DOHH2 (cell line): Measurements from ENCODE around the gene ANAPC7.

ENCODE experiments used
- H3F3A ChIP-seq: fragments of 200-600 bp; sonication (generic), shearing (Covaris generic); 2 replicates; pipeline ENCODE4 v1.6.0; 2016; ENCODE audit warnings: antibody characterized with exemption, mild to moderate bottlenecking; ENCODE audit not compliant: control insufficient read depth, insufficient read depth
- H3K27ac ChIP-seq: fragments of 200-600 bp; sonication (generic); 2 replicates; pipeline ENCODE4 v1.5.1; 2014; ENCODE audit warnings: low read depth, mild to moderate bottlenecking, low read length, moderate library complexity
- H3K27me3 ChIP-seq: fragments of 200-600 bp; sonication (generic); 2 replicates; pipeline ENCODE4 v1.6.1; 2014; ENCODE audit warnings: mild to moderate bottlenecking, low read length, mixed read lengths; ENCODE audit not compliant: control insufficient read depth
- H3K36me3 ChIP-seq: fragments of 200-600 bp; sonication (generic); 2 replicates; pipeline ENCODE4 v1.6.1; 2014; ENCODE audit warnings: mild to moderate bottlenecking, low read length, moderate library complexity, mixed read lengths; ENCODE audit not compliant: control insufficient read depth
- H3K4me1 ChIP-seq: fragments of 200-600 bp; sonication (generic); 2 replicates; pipeline ENCODE4 v1.6.1; 2014; ENCODE audit warnings: mild to moderate bottlenecking, low read length, mixed read lengths; ENCODE audit not compliant: control insufficient read depth
- H3K4me2 ChIP-seq: fragments of 200-600 bp; sonication (generic); 2 replicates; pipeline ENCODE4 v1.6.0; 2014; ENCODE audit warnings: mild to moderate bottlenecking, low read length, moderate library complexity
- H3K4me3 ChIP-seq: fragments of 200-600 bp; sonication (generic); 2 replicates; pipeline ENCODE4 v1.5.1; 2014; ENCODE audit warnings: mild to moderate bottlenecking, low read length, mixed read lengths
- H3K79me2 ChIP-seq: fragments of 200-600 bp; sonication (generic); 2 replicates; pipeline ENCODE4 v1.6.1; 2014; ENCODE audit warnings: mild to moderate bottlenecking, low read length, mixed read lengths; ENCODE audit not compliant: control insufficient read depth
- H3K9me2 ChIP-seq: fragments of 200-600 bp; sonication (generic); replicated peaks from 2 replicates; pipeline ENCODE4 v1.6.1; 2014; ENCODE audit warnings: mild to moderate bottlenecking, low read length, mixed read lengths; ENCODE audit not compliant: control insufficient read depth
- H3K9me3 ChIP-seq: fragments of 200-600 bp; sonication (generic); 2 replicates; pipeline ENCODE4 v1.6.1; 2014; ENCODE audit warnings: antibody characterized with exemption, low read length, mixed read lengths; ENCODE audit not compliant: control insufficient read depth, insufficient read depth
- H4K20me1 ChIP-seq: fragments of 200-600 bp; sonication (generic); 2 replicates; pipeline ENCODE4 v1.6.0; 2014; ENCODE audit warnings: low read depth, mild to moderate bottlenecking, antibody characterized with exemption, low read length, moderate library complexity; ENCODE audit not compliant: control insufficient read depth, insufficient read depth
- CTCF ChIP-seq: fragments of 200-600 bp; sonication (generic); IDR thresholded peaks from one replicate; pipeline ENCODE4 v1.5.1; 2014; ENCODE audit warnings: antibody characterized with exemption, mild to moderate bottlenecking, low read depth, low read length; ENCODE audit not compliant: poor library complexity, severe bottlenecking
- EZH2phosphoT487 ChIP-seq: fragments of 200-600 bp; sonication (generic); IDR thresholded peaks from 2 replicates; pipeline ENCODE4 v1.6.1; 2017; ENCODE audit warnings: borderline replicate concordance, mild to moderate bottlenecking, antibody characterized with exemption, low read length, moderate library complexity, mixed read lengths

ANAPC7 gene

GRCh38 chr12:110426406-110426805, 22.9 kb upstream of the ANAPC7 start:
- peaks cover 12% of the 10 kb centered on the region for H3K27me3 ChIP-seq
- no peaks in the 10 kb centered on the region for H3K36me3 ChIP-seq
- H4K20me1 ChIP-seq = no peaks in the 10 kb centered on the region
- no peak overlapping the region for H3K4me3 ChIP-seq
- H3K79me2 ChIP-seq = no peaks in the 10 kb centered on the region
- H3K4me1 ChIP-seq = peaks cover 4% of the 10 kb centered on the region
- no peaks in the 10 kb centered on the region for H3K9me3 ChIP-seq
- H3K27ac ChIP-seq = no peak overlapping the region
- no peaks in the 10 kb centered on the region for H3F3A ChIP-seq
- H3K9me2 ChIP-seq = no peaks in the 10 kb centered on the region
- no peak for TF ChIP-seq CTCF
- no peak for TF ChIP-seq EZH2phosphoT487
- no peak overlapping the region for H3K4me2 ChIP-seq

GRCh38 chr12:110424237-110424636, 20.7 kb upstream of the ANAPC7 start:
- Histone ChIP-seq H3K27ac (no peak overlapping the region), H3K79me2 (no peaks in the 10 kb centered on the region), H3K9me2 (no peaks in the 10 kb centered on the region), H3K4me2 (no peak overlapping the region), H3F3A (no peaks in the 10 kb centered on the region), H3K4me1 (no peaks in the 10 kb centered on the region), H3K4me3 (no peak overlapping the region), H4K20me1 (no peaks in the 10 kb centered on the region), H3K9me3 (no peaks in the 10 kb centered on the region), H3K36me3 (no peaks in the 10 kb centered on the region), H3K27me3 (peaks cover 12% of the 10 kb centered on the region)
- TF ChIP-seq EZH2phosphoT487 (no peak), CTCF (no peak)

DNA sequence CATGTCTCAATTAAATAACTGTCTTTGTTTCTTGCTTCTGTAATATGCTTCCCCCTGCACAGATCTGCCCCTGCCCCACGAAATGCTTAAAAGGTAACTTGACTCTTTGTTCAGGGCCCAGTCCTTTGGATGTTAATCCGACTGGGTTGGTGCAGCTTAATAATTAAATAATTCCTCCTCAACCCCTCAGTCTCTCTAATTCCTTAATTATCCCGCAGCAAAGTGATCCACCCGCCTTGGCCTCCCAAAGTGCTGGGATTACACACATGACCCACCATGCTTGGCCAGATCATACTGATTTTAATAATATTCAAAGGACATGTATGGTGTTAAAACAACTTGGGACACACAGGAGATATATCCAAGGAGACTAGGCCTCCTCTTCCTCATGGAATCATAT, 18.2 kb upstream of the ANAPC7 start:
- no peak for TF ChIP-seq CTCF
- TF ChIP-seq EZH2phosphoT487 = no peak
- H3K79me2 ChIP-seq = no peaks in the 10 kb centered on the region
- H3F3A ChIP-seq = peaks cover 3% of the 10 kb centered on the region

GRCh38 chr12:110421159-110421661, 17.7 kb upstream of the ANAPC7 start:
- H3K27ac ChIP-seq = no peak overlapping the region
- no peak overlapping the region for H3K4me2 ChIP-seq
- H3K9me3 ChIP-seq = no peaks in the 10 kb centered on the region

More for the DNA sequence above, 18.2 kb upstream of the ANAPC7 start:
- peaks cover 22% of the 10 kb centered on the region for H3K4me1 ChIP-seq
- no peak overlapping the region for H3K27ac ChIP-seq
- H3K9me3 ChIP-seq = no peaks in the 10 kb centered on the region
- H4K20me1 ChIP-seq = no peaks in the 10 kb centered on the region
- no peak overlapping the region for H3K4me3 ChIP-seq
- no peaks in the 10 kb centered on the region for H3K36me3 ChIP-seq
- no peak overlapping the region for H3K4me2 ChIP-seq
- H3K27me3 ChIP-seq = peaks cover 12% of the 10 kb centered on the region
- H3K9me2 ChIP-seq = no peaks in the 10 kb centered on the region

More at GRCh38 chr12:110421159-110421661, 17.7 kb upstream of the ANAPC7 start:
- no peaks in the 10 kb centered on the region for H3K9me2 ChIP-seq
- TF ChIP-seq EZH2phosphoT487 (no peak), CTCF (no peak)
- H3K79me2 ChIP-seq = no peaks in the 10 kb centered on the region
- peaks cover 26% of the 10 kb centered on the region for H3K4me1 ChIP-seq
- H3F3A ChIP-seq = peaks cover 3% of the 10 kb centered on the region
- H3K4me3 ChIP-seq = no peak overlapping the region
- peaks cover 12% of the 10 kb centered on the region for H3K27me3 ChIP-seq
- no peaks in the 10 kb centered on the region for H3K36me3 ChIP-seq
- no peaks in the 10 kb centered on the region for H4K20me1 ChIP-seq
